SK-N-SH treated with all-trans-retinoic acid at 6 μM for 48 hours (cell line): ENCODE data around the gene AFF1.

ENCODE experiments used
- ATAC-seq: fragments of 200-7000 bp; cut with Tn5 transposase; 3 replicates; pipeline ENCODE4 v1.9.1; 2020; ENCODE audit warnings: mild to moderate bottlenecking, moderate library complexity
- ARNTL ChIP-seq: fragments of 450-650 bp; formaldehyde crosslinking; IDR thresholded peaks from 2 replicates; pipeline ENCODE4 v1.5.0; 2020; ENCODE audit warnings: low read depth, mild to moderate bottlenecking, moderate library complexity, borderline replicate concordance
- CREB5 ChIP-seq: fragments of 250-450 bp; sonication (Bioruptor Pico); IDR thresholded peaks from 2 replicates; pipeline ENCODE4 v1.5.1; 2020; ENCODE audit warnings: low read depth, mild to moderate bottlenecking, moderate library complexity
- CSDC2 ChIP-seq: fragments of 250-450 bp; sonication (Bioruptor Pico); IDR thresholded peaks from 2 replicates; pipeline ENCODE4 v1.5.0; 2020; ENCODE audit warnings: mild to moderate bottlenecking, moderate library complexity
- ESRRG ChIP-seq: fragments of 250-450 bp; sonication (Bioruptor Pico); IDR thresholded peaks from 2 replicates; pipeline ENCODE4 v1.6.1; 2021; ENCODE audit warnings: mild to moderate bottlenecking
- ISL1 ChIP-seq: fragments of 250-450 bp; sonication (Bioruptor Pico); IDR thresholded peaks from 2 replicates; pipeline ENCODE4 v2.1.2; 2022; ENCODE audit warnings: mild to moderate bottlenecking, moderate library complexity
- OSR1 ChIP-seq: fragments of 250-450 bp; sonication (Bioruptor Pico); IDR thresholded peaks from 2 replicates; pipeline ENCODE4 v1.8.0; 2022; ENCODE audit warnings: moderate library complexity, mild to moderate bottlenecking, inconsistent platforms
- PATZ1 ChIP-seq: fragments of 250-450 bp; sonication (Bioruptor Pico); IDR thresholded peaks from 2 replicates; pipeline ENCODE4 v1.8.0; 2020; ENCODE audit warnings: mild to moderate bottlenecking, moderate library complexity, borderline replicate concordance
- POU6F1 ChIP-seq: fragments of 250-450 bp; sonication (Bioruptor Pico); IDR thresholded peaks from 2 replicates; pipeline ENCODE4 v1.8.0; 2021; ENCODE audit warnings: low read depth, mild to moderate bottlenecking, moderate library complexity, borderline replicate concordance
- PPARA ChIP-seq: fragments of 250-450 bp; sonication (Bioruptor Pico); IDR thresholded peaks from 2 replicates; pipeline ENCODE4 v1.5.0; 2020; ENCODE audit warnings: mild to moderate bottlenecking, borderline replicate concordance
- RARB ChIP-seq: fragments of 250-450 bp; sonication (Bioruptor Pico); IDR thresholded peaks from 2 replicates; pipeline ENCODE4 v1.8.0; 2021; ENCODE audit warnings: mild to moderate bottlenecking, moderate library complexity
- SNAI2 ChIP-seq: fragments of 250-450 bp; sonication (Bioruptor Pico); IDR thresholded peaks from 2 replicates; pipeline ENCODE4 v1.5.0; 2020; ENCODE audit warnings: mild to moderate bottlenecking, moderate library complexity
- TCF4 ChIP-seq: fragments of 250-450 bp; sonication (Bioruptor Pico); IDR thresholded peaks from 2 replicates; pipeline ENCODE4 v1.8.0; 2021; ENCODE audit warnings: mild to moderate bottlenecking, moderate library complexity, borderline replicate concordance
- TOX ChIP-seq: fragments of 250-450 bp; sonication (Bioruptor Pico); IDR thresholded peaks from 2 replicates; pipeline ENCODE4 v1.8.0; 2021; ENCODE audit warnings: mild to moderate bottlenecking, moderate library complexity, borderline replicate concordance
- TSHZ2 ChIP-seq: fragments of 250-450 bp; sonication (Bioruptor Pico); IDR thresholded peaks from 2 replicates; pipeline ENCODE4 v1.5.0; 2020; ENCODE audit warnings: mild to moderate bottlenecking, moderate library complexity
- ZC3H10 ChIP-seq: fragments of 250-450 bp; sonication (Bioruptor Pico); IDR thresholded peaks from 2 replicates; pipeline ENCODE4 v1.5.1; 2021; ENCODE audit warnings: mild to moderate bottlenecking, moderate library complexity
- ZFP3 ChIP-seq: fragments of 250-450 bp; sonication (Bioruptor Pico); IDR thresholded peaks from 2 replicates; pipeline ENCODE4 v1.5.0; 2020; ENCODE audit warnings: mild to moderate bottlenecking, moderate library complexity
- ZFP30 ChIP-seq: fragments of 450-650 bp; formaldehyde crosslinking; IDR thresholded peaks from 2 replicates; pipeline ENCODE4 v1.5.0; 2022; ENCODE audit warnings: mild to moderate bottlenecking, moderate library complexity
- ZNF565 ChIP-seq: fragments of 450-650 bp; formaldehyde crosslinking; conservative IDR thresholded peaks from 2 replicates; pipeline ENCODE4 v1.5.0; 2020; ENCODE audit warnings: low read depth, mild to moderate bottlenecking, moderate library complexity
- ZNF70 ChIP-seq: fragments of 450-650 bp; formaldehyde crosslinking; IDR thresholded peaks from 2 replicates; pipeline ENCODE4 v1.5.0; 2020; ENCODE audit warnings: mild to moderate bottlenecking, moderate library complexity
- ZNF8 ChIP-seq: fragments of 450-650 bp; formaldehyde crosslinking; IDR thresholded peaks from 2 replicates; pipeline ENCODE4 v1.5.0; 2020; ENCODE audit warnings: mild to moderate bottlenecking, moderate library complexity

Gene AFF1

GRCh38 chr4:87076690-87077358 lies 142.0 kb downstream of the AFF1 start:
- TF ChIP-seq ESRRG (CRISPR knock-in tag) (no peak), ARNTL (CRISPR knock-in tag) (no peak), PPARA (CRISPR knock-in tag) (no peak), ZNF70 (no peak), TOX (CRISPR knock-in tag) (no peak), CREB5 (CRISPR knock-in tag) (no peak), SNAI2 (CRISPR knock-in tag) (no peak), ZNF565 (CRISPR knock-in tag) (no peak), TCF4 (CRISPR knock-in tag) (no peak), ZFP30 (CRISPR knock-in tag) (no peak), OSR1 (no peak), TSHZ2 (CRISPR knock-in tag) (no peak), ISL1 (CRISPR knock-in tag) (no peak), PATZ1 (CRISPR knock-in tag) (no peak), RARB (no peak), ZC3H10 (CRISPR knock-in tag) (no peak), CSDC2 (no peak), ZFP3 (CRISPR knock-in tag) (no peak)
- no peak for ATAC-seq

- TF ChIP-seq ESRRG (CRISPR knock-in tag), result no peak
- TF ChIP-seq OSR1, result no peak
- no peak for TF ChIP-seq PATZ1 (CRISPR knock-in tag)
- no peak for TF ChIP-seq TSHZ2 (CRISPR knock-in tag)
- no peak for TF ChIP-seq POU6F1 (CRISPR knock-in tag)
- no peak for TF ChIP-seq ZNF8 (CRISPR knock-in tag)
- TF ChIP-seq ZC3H10 (CRISPR knock-in tag), result no peak
- no peak for TF ChIP-seq TCF4 (CRISPR knock-in tag)
- no peak for TF ChIP-seq RARB
- TF ChIP-seq ZNF70, result no peak
- TF ChIP-seq CREB5 (CRISPR knock-in tag), result no peak
- no peak for TF ChIP-seq CSDC2
- TF ChIP-seq ISL1 (CRISPR knock-in tag), result no peak
- no peak for ATAC-seq
These were observed 143.2 kb downstream of the AFF1 start for GRCh38 chr4:87077914-87078585.
